ENCODE data around the gene TRIM14. TPM values are rescaled to one million over a fixed set of nuclear protein-coding genes. Genes with fewer than 3 reads are reported as not detected.
A peak's percentile ranks its signal among the peaks of the same experiment; 100 is the strongest.
"Not testable (repeated sequence)": the region's sequence is repeated elsewhere in the genome, so short reads cannot be mapped to it uniquely, and the experiment has no call there.

The TRIM14 gene
- total RNA-seq, 1 experiment from 2014 or later: 10.5 TPM

- Histone ChIP-seq H3K36me3 (peaks cover 12% of the 10 kb centered on the region), H3K9me3 (no peaks in the 10 kb centered on the region), H3K27me3 (no peaks in the 10 kb centered on the region), H3K4me3 (no peak overlapping the region)
- DNase-seq: no peak
Measured at GRCh38 chr9:98096091-98096490, 22.9 kb downstream of the TRIM14 start.

GRCh38 chr9:98095401-98095800 lies 23.6 kb downstream of the TRIM14 start:
- no peak for DNase-seq
- Histone ChIP-seq H3K27me3 (no peaks in the 10 kb centered on the region), H3K9me3 (no peaks in the 10 kb centered on the region), H3K4me3 (no peak overlapping the region), H3K36me3 (peaks cover 12% of the 10 kb centered on the region)

- no peaks in the 10 kb centered on the region for H3K27me3 ChIP-seq
- DNase-seq: no peak
- peaks cover 11% of the 10 kb centered on the region for H3K36me3 ChIP-seq
- no peaks in the 10 kb centered on the region for H3K9me3 ChIP-seq
- no peak overlapping the region for H3K4me3 ChIP-seq
Measured at GRCh38 chr9:98094851-98095250, 24.2 kb downstream of the TRIM14 start.

GRCh38 chr9:98094316-98094715 lies 24.7 kb downstream of the TRIM14 start:
- DNase-seq: peak; percentile 75
- no peak overlapping the region for H3K4me3 ChIP-seq
- H3K9me3 ChIP-seq: no peaks in the 10 kb centered on the region
- H3K36me3 ChIP-seq: peaks cover 6% of the 10 kb centered on the region
- H3K27me3 ChIP-seq: no peaks in the 10 kb centered on the region

- DNase-seq: no peak
- Histone ChIP-seq H3K9me3 (no peaks in the 10 kb centered on the region), H3K27me3 (no peaks in the 10 kb centered on the region), H3K4me3 (no peak overlapping the region), H3K36me3 (peaks cover 6% of the 10 kb centered on the region)
Measured at GRCh38 chr9:98092613-98092931, 26.4 kb downstream of the TRIM14 start.

- Histone ChIP-seq H3K4me3 (no peak overlapping the region), H3K27me3 (no peaks in the 10 kb centered on the region), H3K9me3 (no peaks in the 10 kb centered on the region), H3K36me3 (peaks cover 6% of the 10 kb centered on the region; the same call in 1 of the 2 replicates)
- DNase-seq: no peak
Measured at GRCh38 chr9:98091735-98092612, 27.0 kb downstream of the TRIM14 start.

GRCh38 chr9:98090674-98091073 lies 28.3 kb downstream of the TRIM14 start:
- DNase-seq, H3K27me3 ChIP-seq, H3K4me3 ChIP-seq, H3K36me3 ChIP-seq, H3K9me3 ChIP-seq: not testable (repeated sequence)

GRCh38 chr9:98087420-98088354 lies 31.3 kb downstream of the TRIM14 start:
- Histone ChIP-seq H3K36me3 (peaks cover 32% of the 10 kb centered on the region), H3K9me3 (no peaks in the 10 kb centered on the region), H3K4me3 (no peak overlapping the region), H3K27me3 (no peaks in the 10 kb centered on the region)
- DNase-seq: no peak

GRCh38 chr9:98086461-98086860 lies 32.6 kb downstream of the TRIM14 start:
- Histone ChIP-seq H3K27me3 (no peaks in the 10 kb centered on the region), H3K9me3 (no peaks in the 10 kb centered on the region), H3K4me3 (no peak overlapping the region), H3K36me3 (peaks cover 45% of the 10 kb centered on the region)
- no peak for DNase-seq

- DNase-seq: no peak
- H3K9me3 ChIP-seq: no peaks in the 10 kb centered on the region
- H3K27me3 ChIP-seq: no peaks in the 10 kb centered on the region
- H3K36me3 ChIP-seq: peaks cover 50% of the 10 kb centered on the region
- H3K4me3 ChIP-seq: no peak overlapping the region
Measured at GRCh38 chr9:98085944-98086343, 33.1 kb downstream of the TRIM14 start.

GRCh38 chr9:98085058-98085457 lies 34.0 kb downstream of the TRIM14 start:
- Histone ChIP-seq H3K27me3 (no peaks in the 10 kb centered on the region), H3K36me3 (peaks cover 58% of the 10 kb centered on the region), H3K4me3 (no peak overlapping the region), H3K9me3 (no peaks in the 10 kb centered on the region)
- no peak for DNase-seq

GRCh38 chr9:98084396-98084795 lies 34.6 kb downstream of the TRIM14 start:
- H3K36me3 ChIP-seq: peaks cover 64% of the 10 kb centered on the region
- DNase-seq: no peak
- no peak overlapping the region for H3K4me3 ChIP-seq
- H3K9me3 ChIP-seq: no peaks in the 10 kb centered on the region
- H3K27me3 ChIP-seq: no peaks in the 10 kb centered on the region

GRCh38 chr9:98083566-98084183 lies 35.3 kb downstream of the TRIM14 start:
- H3K4me3 ChIP-seq: no peak overlapping the region
- no peaks in the 10 kb centered on the region for H3K27me3 ChIP-seq
- no peaks in the 10 kb centered on the region for H3K9me3 ChIP-seq
- DNase-seq: no peak
- peaks cover 68% of the 10 kb centered on the region for H3K36me3 ChIP-seq

GRCh38 chr9:98083061-98083501 lies 35.9 kb downstream of the TRIM14 start:
- DNase-seq: no peak
- H3K36me3 ChIP-seq: peaks cover 71% of the 10 kb centered on the region

GRCh38 chr9:98081477-98082219 lies 37.4 kb downstream of the TRIM14 start:
- Histone ChIP-seq H3K36me3 (peaks cover 84% of the 10 kb centered on the region), H3K4me3 (no peak overlapping the region), H3K9me3 (no peaks in the 10 kb centered on the region), H3K27me3 (no peaks in the 10 kb centered on the region)
- peak; percentile 65 for DNase-seq

More at GRCh38 chr9:98083061-98083501, 35.9 kb downstream of the TRIM14 start:
- H3K27me3 ChIP-seq: no peaks in the 10 kb centered on the region
- no peak overlapping the region for H3K4me3 ChIP-seq
- no peaks in the 10 kb centered on the region for H3K9me3 ChIP-seq

- Histone ChIP-seq H3K4me3 (no peak overlapping the region), H3K27me3 (no peaks in the 10 kb centered on the region), H3K36me3 (peaks cover 85% of the 10 kb centered on the region), H3K9me3 (no peaks in the 10 kb centered on the region)
- DNase-seq: no peak
Measured at GRCh38 chr9:98080780-98081179, 38.2 kb downstream of the TRIM14 start.

Measured in MG63 (cell line).